Testis (tissue), 3 donors: ENCODE measurements around the gene JAK2. TPM values are rescaled to one million over a fixed set of nuclear protein-coding genes. Genes with fewer than 3 reads are reported as not detected.

ENCODE experiments used
- DNase-seq: peaks from one replicate; pipeline ENCODE4 v3.0.0-alpha.2; 2019
- H3K27ac ChIP-seq, 2 donors: fragments of 200-600 bp; sonication (generic); one replicate each; pipeline ENCODE4 v1.5.1; 2019
- H3K27me3 ChIP-seq: fragments of 200-600 bp; sonication (generic); one replicate; pipeline ENCODE4 v1.5.1; 2019
- H3K36me3 ChIP-seq: fragments of 200-600 bp; sonication (generic); one replicate; pipeline ENCODE4 v1.5.1; 2017; ENCODE audit warnings: low read depth; ENCODE audit errors: missing control alignments
- H3K4me1 ChIP-seq: fragments of 200-600 bp; sonication (generic); one replicate; pipeline ENCODE4 v1.5.1; 2019
- H3K4me3 ChIP-seq, 2 donors: fragments of 200-600 bp; sonication (generic); one replicate each; pipeline ENCODE4 v1.5.1; 2017 to 2019
- H3K9me3 ChIP-seq: fragments of 200-600 bp; sonication (generic); one replicate; pipeline ENCODE4 v1.5.1; 2017
- POLR2A ChIP-seq: fragments of 450-650 bp; IDR thresholded peaks from one replicate; pipeline ENCODE4 v1.6.1; 2017; ENCODE audit warnings: antibody characterized with exemption, mild to moderate bottlenecking, moderate library complexity
- WGBS, 2 donors: methylation state at CpG; one replicate each; pipeline ENCODE4 v1.1.5; 2018; 5-methylcytosine and 5-hydroxymethylcytosine counted together
- intact Hi-C: fragments of 100-400 bp; cut with DNase I; formaldehyde crosslinking; loops from one replicate; pipeline ENCODE4 v1.15.1; 2023; ENCODE audit warnings: low total_unique reads
- polyA plus RNA-seq: library from polyadenylated mRNA; stranded (reverse); fragments of 350-450 nt; fragmentation: Illumina TruSeq; extraction: RNeasy Lipid Tissue Mini Kit (QIAGEN cat#74804); gene quantifications from one replicate; pipeline ENCODE4 v1.2.3, GENCODE V29; 2014; ENCODE audit warnings: low read depth, low replicate concordance; ENCODE audit not compliant: insufficient read depth
- total RNA-seq, 2 donors: library from RNA; depleted of rRNA; stranded (reverse); fragments of >200 nt; gene quantifications; one replicate each; pipeline ENCODE4 v1.2.3, GENCODE V29; 2016
- TF ChIP-seq, protein P1 (sequence below), 3 experiments: fragments of 450-650 bp in 2 of 3; fragments of 200-600 bp in 1 of 3; sonication (generic) in 1 of 3; IDR thresholded peaks; one replicate each; pipeline ENCODE4 v1.5.1; 2016 to 2019; ENCODE audit warnings: antibody characterized with exemption in 3 of 3, mild to moderate bottlenecking in 2 of 3, moderate library complexity in 1 of 3

The JAK2 gene
- total and polyA plus RNA-seq, 3 donors from 2014 or later: 14.0 to 25.5 (median 24.1) TPM

DNA sequence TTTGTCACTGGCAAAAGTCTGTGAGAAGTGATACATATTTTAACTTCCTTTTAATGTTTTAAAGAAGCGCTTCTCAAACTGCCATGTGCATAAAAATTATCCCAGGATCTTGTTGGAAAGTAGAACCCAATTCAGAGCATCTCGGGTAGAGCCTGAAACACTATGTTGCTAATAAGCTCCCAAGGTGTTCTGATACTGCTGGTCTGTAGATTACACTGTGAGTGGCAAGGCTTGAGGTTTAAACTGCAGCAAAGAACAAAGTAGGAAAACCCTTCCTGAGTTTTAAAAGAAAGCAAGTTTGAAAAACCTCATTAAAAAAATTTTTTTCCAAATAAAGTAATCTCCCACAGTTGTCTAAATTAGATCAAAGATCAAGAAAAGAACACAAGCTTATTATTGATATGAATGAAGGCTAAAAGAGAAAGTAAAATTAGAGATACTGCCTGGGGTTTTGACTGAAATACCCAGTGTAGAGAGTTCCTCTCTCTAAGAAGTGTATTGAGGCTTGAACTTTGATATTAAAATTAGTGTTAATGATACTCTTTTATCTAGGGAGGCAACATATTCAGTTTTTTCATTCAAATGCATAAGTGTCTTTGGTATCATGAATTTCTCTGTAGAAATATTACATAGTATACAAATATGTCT is 19.8 kb upstream of the JAK2 start:
- H3K27ac ChIP-seq: no peak overlapping the region
- no peak for DNase-seq
- H3K36me3 ChIP-seq: no peaks in the 10 kb centered on the region
- no peaks in the 10 kb centered on the region for H3K27me3 ChIP-seq
- WGBS, 2 donors: 43 to 60% methylated on average over 2 of the region's 2 CpGs
- H3K4me1 ChIP-seq: no peaks in the 10 kb centered on the region
- no peaks in the 10 kb centered on the region for H3K9me3 ChIP-seq
- no peak overlapping the region for H3K4me3 ChIP-seq
- TF ChIP-seq, protein P1, sequence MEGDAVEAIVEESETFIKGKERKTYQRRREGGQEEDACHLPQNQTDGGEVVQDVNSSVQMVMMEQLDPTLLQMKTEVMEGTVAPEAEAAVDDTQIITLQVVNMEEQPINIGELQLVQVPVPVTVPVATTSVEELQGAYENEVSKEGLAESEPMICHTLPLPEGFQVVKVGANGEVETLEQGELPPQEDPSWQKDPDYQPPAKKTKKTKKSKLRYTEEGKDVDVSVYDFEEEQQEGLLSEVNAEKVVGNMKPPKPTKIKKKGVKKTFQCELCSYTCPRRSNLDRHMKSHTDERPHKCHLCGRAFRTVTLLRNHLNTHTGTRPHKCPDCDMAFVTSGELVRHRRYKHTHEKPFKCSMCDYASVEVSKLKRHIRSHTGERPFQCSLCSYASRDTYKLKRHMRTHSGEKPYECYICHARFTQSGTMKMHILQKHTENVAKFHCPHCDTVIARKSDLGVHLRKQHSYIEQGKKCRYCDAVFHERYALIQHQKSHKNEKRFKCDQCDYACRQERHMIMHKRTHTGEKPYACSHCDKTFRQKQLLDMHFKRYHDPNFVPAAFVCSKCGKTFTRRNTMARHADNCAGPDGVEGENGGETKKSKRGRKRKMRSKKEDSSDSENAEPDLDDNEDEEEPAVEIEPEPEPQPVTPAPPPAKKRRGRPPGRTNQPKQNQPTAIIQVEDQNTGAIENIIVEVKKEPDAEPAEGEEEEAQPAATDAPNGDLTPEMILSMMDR (IDR thresholded peaks at IDR 0.05): no peak
- TF ChIP-seq POLR2A: no peak
- intact Hi-C loops: no loop called here

GRCh38 chr9:4967523-4967922 is 17.5 kb upstream of the JAK2 start:
- Histone ChIP-seq H3K4me1 (no peaks in the 10 kb centered on the region), H3K27me3 (no peaks in the 10 kb centered on the region), H3K4me3 (no peak overlapping the region), H3K9me3 (no peaks in the 10 kb centered on the region), H3K36me3 (no peaks in the 10 kb centered on the region), H3K27ac (no peak overlapping the region)
- whole genome bisulfite sequencing, 2 donors: 69 to 73% methylated on average over 3 of the region's 3 CpGs
- TF ChIP-seq, protein P1 (IDR thresholded peaks at IDR 0.05): no peak
- no peak for TF ChIP-seq POLR2A
- intact Hi-C loops: no loop called here
- DNase-seq: no peak

- Histone ChIP-seq H3K36me3 (no peaks in the 10 kb centered on the region), H3K9me3 (no peaks in the 10 kb centered on the region), H3K27me3 (no peaks in the 10 kb centered on the region), H3K27ac (no peak overlapping the region), H3K4me3 (no peak overlapping the region), H3K4me1 (no peaks in the 10 kb centered on the region)
- TF ChIP-seq, protein P1 (IDR thresholded peaks at IDR 0.05): no peak
- no peak for TF ChIP-seq POLR2A
- 90 to 93% methylated on average over 1 of the region's 1 CpG for WGBS, 2 donors
- DNase-seq: no peak
- intact Hi-C loops: no loop called here
Observed at GRCh38 chr9:4969130-4969529, 15.9 kb upstream of the JAK2 start.

DNA sequence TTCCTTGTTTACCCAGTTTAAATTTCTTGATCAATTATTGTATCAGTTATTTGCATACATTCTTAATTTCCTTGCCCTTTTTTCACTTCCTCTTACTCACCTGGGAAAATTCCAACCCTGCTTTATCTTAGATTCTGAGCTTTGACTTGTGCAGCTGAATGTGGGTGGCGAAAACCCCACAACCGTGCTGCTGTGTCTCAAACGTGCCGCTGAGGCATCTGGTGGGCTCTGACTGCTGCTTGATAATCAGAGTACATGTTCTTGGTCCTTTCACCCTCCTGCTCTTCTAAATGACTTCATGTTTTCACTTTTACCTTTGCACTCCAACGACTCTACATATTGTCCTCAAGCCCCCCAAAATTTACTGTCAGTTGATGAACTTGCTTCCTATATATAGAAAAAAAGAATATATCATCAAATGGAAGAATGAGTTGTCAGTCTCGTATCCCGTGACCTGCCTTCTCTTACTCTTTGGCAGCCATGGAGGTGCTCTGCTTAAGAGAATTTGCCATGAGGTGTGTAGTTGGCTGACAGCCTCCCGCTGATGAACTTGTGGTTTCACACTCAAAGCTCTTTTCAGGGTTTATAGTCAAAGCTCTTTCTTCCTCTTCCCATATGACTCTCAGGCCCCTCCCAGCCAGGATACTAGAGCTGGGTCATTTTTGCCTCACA is 14.0 kb upstream of the JAK2 start:
- Histone ChIP-seq H3K4me3 (no peak overlapping the region), H3K36me3 (no peaks in the 10 kb centered on the region), H3K27me3 (no peaks in the 10 kb centered on the region), H3K27ac (no peak overlapping the region), H3K9me3 (no peaks in the 10 kb centered on the region), H3K4me1 (no peaks in the 10 kb centered on the region)
- intact Hi-C loops: no loop called here
- no peak for DNase-seq
- no peak for TF ChIP-seq POLR2A
- TF ChIP-seq, protein P1 (IDR thresholded peaks at IDR 0.05): no peak
- 87 to 88% methylated on average over 8 of the region's 8 CpGs for WGBS, 2 donors

- H3K4me3 ChIP-seq: no peak overlapping the region
- no peaks in the 10 kb centered on the region for H3K36me3 ChIP-seq
- intact Hi-C loops: no loop called here
- 79 to 84% methylated on average over 1 of the region's 1 CpG for WGBS, 2 donors
- no peaks in the 10 kb centered on the region for H3K4me1 ChIP-seq
- no peak for DNase-seq
- no peak overlapping the region for H3K27ac ChIP-seq
- no peaks in the 10 kb centered on the region for H3K9me3 ChIP-seq
- H3K27me3 ChIP-seq: no peaks in the 10 kb centered on the region
- TF ChIP-seq, protein P1 (IDR thresholded peaks at IDR 0.05): no peak
Observed at GRCh38 chr9:4973246-4973645, 11.8 kb upstream of the JAK2 start.
